ENCODE measurements around the gene OR2AG2. TPM values are rescaled to one million over a fixed set of nuclear protein-coding genes. Genes with fewer than 3 reads are reported as not detected.
A peak's percentile ranks its signal among the peaks of the same experiment; 100 is the strongest.
"Not testable (repeated sequence)": the region's sequence is repeated elsewhere in the genome, so short reads cannot be mapped to it uniquely, and the experiment has no call there.

OR2AG2 gene, protein sequence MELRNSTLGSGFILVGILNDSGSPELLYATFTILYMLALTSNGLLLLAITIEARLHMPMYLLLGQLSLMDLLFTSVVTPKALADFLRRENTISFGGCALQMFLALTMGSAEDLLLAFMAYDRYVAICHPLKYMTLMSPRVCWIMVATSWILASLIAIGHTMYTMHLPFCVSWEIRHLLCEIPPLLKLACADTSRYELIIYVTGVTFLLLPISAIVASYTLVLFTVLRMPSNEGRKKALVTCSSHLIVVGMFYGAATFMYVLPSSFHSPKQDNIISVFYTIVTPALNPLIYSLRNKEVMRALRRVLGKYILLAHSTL
- total RNA-seq = 1.7 TPM

GRCh38 chr11:6771926-6772893 is at the start of gene OR2AG2:
TSS of gene OR2AG2 (minus strand) at chr11:6771976. CDS start at chr11:6768957, 3,019 bp downstream.
- DNase-seq (ENCODE audit: low spot score) = no peak

- no peak for DNase-seq (ENCODE audit: low spot score)
Measured at GRCh38 chr11:6818967-6819366, 47.2 kb upstream of the OR2AG2 start.

DNA sequence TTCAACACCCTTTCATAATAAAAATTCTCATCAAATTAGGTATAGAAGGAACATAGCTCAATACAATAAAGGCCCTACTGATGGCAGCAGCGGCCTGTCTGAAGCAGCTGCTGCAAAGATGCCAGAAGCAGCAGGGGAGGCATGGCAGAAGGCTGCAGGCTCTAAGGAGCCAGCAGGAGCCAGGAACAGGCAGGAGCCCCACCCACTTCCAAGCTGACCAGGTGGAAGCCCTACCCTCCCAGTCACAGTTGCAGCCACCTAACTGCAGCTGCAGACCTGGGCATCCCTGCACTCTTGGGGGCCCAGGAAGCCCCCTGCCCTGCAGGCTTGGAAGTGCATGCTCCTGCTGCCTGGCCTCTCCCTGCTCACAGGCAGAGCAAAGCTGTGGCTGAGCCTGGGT is 45.9 kb upstream of the OR2AG2 start:
- no peak for DNase-seq (ENCODE audit: low spot score)

GRCh38 chr11:6813656-6814055 is 41.9 kb upstream of the OR2AG2 start:
- DNase-seq (ENCODE audit: low spot score) = no peak

DNA sequence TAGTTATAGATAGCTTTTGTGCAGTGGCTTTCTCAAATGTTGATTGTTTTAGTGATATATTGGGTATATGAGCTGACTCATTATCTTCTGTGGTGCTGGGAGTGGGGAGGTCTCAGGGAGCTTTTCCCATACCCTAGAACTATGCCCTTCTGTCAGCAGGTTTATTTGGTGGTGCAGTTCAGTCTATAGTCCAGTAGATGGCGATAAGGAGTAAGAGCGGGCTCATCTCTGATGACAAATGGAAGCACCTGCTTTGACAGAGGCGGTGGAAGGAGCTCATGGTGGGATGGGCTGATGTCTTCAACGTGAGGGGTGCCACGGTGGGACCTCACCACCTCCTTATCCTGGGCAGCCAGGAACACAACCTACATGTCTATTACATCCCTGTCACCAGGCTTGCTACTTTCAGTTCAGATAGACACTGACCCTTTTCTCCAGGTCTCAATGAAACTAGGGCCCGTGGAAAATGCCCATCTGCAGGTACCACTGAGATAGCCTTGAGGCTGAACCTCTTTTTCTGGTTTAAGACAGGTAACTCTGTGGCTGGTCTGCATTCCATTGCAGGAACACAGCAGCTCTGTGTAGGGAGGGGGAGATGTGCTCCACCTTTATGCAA is 40.7 kb upstream of the OR2AG2 start:
- no peak for DNase-seq (ENCODE audit: low spot score)

DNA sequence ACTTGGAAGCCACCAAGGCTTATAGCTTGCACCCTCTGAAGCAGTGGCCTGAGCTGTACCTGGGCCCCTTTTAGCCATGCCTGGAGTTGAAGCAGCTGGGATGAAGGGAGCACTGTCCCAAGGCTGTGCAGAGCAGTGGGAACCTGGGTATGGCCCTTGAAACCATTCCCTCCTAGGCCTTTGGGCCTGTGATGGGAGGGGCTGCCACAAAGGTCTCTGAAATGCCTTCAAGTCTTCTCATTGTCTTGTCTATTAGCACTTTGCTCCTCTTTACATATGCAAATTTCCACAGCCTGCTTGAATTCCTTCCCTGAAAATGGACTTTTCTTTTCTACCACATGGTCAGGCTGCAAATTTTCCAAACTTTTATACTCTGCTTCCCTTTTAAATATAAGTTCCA is 29.3 kb upstream of the OR2AG2 start:
- not testable (repeated sequence) for DNase-seq (ENCODE audit: low spot score)

DNA sequence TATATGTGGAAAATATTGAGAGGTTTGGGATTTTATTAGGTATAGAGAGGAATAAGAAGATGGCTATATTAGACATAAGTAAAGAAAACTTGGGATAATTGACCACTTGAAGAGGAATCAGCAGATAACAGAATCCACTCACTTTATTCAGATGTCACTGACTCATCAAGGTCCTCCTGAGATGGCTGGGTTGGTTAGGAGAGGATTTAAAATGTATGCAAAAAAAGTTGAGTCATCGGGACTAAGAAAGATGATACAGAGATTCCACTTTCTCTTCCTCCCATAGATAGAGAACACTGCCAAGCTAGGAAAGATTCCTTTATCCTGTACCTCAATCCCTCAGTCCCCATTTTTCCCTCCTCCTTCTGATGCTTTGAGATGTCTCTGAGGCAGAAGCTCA is 27.6 kb upstream of the OR2AG2 start, which contains the start of gene OR6A2:
Gene OR6A2, minus strand, starts transcription at position 288 of the 400 bp plus-strand sequence. CDS start 3,981 bp downstream, outside the sequence.
- no peak for DNase-seq (ENCODE audit: low spot score)

DNA sequence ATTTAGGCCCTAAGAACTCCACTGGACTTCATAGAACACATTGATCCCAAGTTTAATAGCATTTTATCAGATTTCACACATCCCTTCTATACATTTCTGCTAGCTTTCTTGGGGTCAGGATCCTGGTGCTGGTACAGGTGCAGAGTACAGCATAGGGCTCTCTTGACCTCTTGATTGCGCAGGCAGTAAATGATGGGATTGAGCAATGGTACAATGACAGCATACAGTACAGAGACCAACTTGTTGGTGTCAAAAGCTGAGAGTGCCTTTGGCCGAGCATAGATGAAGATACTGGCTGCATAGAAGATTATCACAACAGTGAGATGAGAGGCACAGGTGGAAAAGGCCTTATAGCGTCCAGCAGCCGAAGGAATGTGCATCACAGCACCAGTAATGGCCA is 22.9 kb upstream of the OR2AG2 start:
- DNase-seq (ENCODE audit: low spot score) = no peak

DNA sequence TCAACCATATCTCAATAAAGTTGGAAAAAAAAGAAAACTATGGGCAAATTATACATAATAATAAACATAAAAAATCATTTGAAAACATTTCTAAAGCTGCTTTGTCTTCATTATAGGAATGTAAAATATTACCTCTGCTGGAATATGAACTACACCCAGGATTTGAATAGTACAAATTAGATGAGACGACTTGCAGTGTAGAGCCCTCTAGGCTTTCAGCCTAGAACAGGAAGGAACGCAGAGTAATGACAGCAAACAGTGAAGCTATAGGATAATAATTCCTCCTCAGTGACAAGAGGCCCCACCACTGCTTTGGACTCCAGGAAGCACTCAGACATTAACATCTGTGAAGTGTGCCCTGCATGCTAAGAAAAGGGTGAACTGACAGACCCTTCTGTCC is 18.8 kb upstream of the OR2AG2 start:
- DNase-seq (ENCODE audit: low spot score) = no peak

DNA sequence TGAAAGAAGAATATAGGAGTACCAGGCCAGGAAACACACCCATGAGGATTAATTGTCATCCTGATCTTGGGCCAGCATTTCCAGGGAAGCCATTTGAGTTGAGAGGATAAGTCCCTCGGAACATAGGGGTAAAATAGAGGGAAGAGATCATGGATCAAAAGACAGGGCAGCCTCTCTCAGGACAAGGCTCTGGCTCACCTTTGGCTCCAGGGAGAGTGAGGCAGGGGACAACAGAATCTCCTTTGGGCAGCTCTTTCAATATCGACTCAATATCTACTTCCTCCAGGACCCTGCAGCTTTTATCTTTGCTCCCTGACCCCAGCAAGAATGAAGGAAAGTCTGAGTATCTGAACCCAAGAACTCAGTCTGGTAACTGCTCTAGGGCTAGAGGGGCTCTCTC is 10.9 kb upstream of the OR2AG2 start, which contains the start of gene OR2AG1:
Gene OR2AG1, plus strand, starts transcription at position 301 of the 400 bp plus-strand sequence. CDS start 2,018 bp downstream, outside the sequence.
- no peak for DNase-seq (ENCODE audit: low spot score)

GRCh38 chr11:6780829-6781228 is 9.1 kb upstream of the OR2AG2 start:
- DNase-seq (ENCODE audit: low spot score) = no peak

DNA sequence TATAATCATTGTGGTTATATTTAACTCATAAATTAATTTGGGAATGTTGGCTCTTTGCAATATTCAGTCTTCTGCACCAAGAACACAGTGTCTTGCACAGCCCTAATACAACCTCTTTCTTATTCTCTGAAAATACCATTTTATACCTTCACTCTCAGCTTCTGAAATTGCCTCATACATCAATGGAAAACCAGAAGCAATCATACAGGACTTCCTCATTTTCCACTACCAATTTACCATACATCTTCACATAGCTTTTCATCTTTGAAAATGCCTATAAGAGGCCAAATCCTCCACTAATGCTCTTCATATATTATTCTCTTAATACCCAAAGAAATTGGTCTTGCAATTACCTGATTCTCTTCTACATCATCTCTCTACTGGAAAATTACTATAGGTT is 6.7 kb upstream of the OR2AG2 start:
- no peak for DNase-seq (ENCODE audit: low spot score)

DNA sequence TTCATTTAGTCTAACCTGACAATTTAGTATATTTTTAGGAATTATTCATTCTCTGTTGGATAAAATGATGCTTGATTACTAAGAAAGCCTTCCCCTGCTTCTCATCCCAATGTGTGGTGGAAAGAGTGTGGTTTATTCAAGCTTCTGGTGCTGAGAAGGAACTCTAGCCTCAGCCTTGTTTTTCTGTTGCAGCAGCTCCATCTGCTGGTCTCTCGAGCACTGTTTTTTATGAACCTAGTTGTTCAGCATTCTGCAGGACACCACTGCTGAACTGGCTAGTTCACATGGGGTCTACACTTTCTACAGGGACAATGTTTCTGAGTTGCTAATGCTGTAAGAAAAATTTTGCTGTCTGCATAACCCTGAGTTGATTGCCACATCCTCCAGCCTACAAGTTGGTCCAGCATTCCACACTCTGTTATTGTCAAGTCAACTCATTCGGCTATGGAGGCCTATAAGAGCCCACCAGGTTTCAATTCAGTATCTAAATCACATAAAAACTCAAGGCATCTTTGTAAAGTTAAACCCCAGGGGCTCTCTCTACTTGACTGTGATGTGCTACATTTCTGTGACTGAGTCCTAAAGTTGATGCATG is 14.3 kb downstream of the OR2AG2 start:
- peak; percentile 59 for DNase-seq (ENCODE audit: low spot score)

DNA sequence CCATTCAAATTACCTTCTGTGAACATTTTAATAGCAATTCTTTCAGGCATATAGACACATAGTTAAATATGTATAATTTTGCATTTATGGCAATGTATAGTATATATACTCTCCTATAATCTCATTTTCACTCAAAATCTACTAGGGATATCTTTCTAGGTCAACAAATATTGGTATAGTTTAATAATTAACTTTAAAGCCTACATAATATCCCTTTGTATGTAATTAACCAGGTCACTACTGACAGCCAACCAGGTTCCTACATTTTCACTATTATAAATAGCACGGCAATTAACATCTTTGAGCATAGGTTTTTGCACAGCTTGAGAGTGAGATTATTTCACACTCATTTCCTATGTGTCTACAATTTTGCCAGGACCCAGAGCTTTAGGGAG is 15.8 kb downstream of the OR2AG2 start:
- DNase-seq (ENCODE audit: low spot score) = no peak

- no peak for DNase-seq (ENCODE audit: low spot score)
Measured at GRCh38 chr11:6755303-6755952, 16.3 kb downstream of the OR2AG2 start.

DNA sequence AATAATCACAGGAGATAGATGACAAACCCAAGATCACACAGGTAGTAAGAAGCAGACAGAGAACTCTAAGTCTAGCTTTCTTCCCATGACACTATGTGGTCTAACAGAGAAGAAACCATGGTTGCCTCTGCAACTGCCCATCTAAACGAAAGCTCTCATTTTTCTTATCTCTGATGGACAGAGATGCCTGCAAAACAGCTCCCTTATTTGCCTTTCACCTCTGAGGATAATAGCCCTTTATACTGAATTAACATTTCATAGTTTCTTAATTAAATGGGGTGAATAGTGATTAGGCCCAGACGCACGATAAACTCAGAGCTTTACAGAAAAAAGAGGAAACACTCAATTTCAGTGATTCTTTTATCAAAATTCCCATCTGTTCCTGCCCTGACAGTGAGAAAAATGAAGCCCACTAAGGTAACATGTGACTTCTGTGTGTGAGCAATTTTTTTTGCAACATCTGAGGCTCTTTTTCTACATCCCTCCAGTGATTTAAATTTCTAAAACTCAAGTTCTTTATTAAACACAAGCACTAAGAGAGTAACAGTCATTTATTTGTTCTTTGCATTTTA is 24.6 kb downstream of the OR2AG2 start:
- DNase-seq (ENCODE audit: low spot score) = no peak

GRCh38 chr11:6746626-6747025 is 25.1 kb downstream of the OR2AG2 start:
- DNase-seq (ENCODE audit: low spot score) = no peak

GRCh38 chr11:6746086-6746618 is 25.6 kb downstream of the OR2AG2 start:
- DNase-seq (ENCODE audit: low spot score) = no peak

- DNase-seq (ENCODE audit: low spot score) = no peak
Measured at GRCh38 chr11:6745465-6746015, 26.2 kb downstream of the OR2AG2 start.

DNA sequence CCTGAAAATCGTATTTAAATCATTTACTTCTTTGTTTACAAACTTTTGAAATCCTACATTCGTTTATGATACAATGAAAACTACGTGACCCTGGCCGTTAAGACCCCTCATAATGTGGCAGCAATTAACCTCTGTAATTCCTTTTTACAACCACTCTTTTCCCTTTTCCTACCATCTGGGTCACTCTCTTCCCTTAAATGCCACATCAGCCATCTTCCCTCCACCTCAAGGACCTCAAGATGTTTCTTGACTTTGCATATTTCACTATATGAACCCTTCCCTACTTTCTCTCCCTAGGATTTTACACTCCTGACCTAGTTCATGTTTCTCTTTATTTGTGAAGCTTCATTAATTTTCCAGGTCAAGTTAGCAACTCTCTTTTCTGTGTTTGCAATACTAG is 26.8 kb downstream of the OR2AG2 start:
- no peak for DNase-seq (ENCODE audit: low spot score)

Data from ureter (tissue), 1 donor.